ENCODE results near the gene TTC27.

The TTC27 gene

GRCh38 chr2:32750880-32751279 lies 123.0 kb downstream of the TTC27 start:
- TF ChIP-seq CTCF (IDR thresholded peaks at IDR 0.05): no peak

GRCh38 chr2:32752205-32752604 lies 124.4 kb downstream of the TTC27 start:
- TF ChIP-seq CTCF (IDR thresholded peaks at IDR 0.05): no peak

GRCh38 chr2:32752952-32753351 lies 125.1 kb downstream of the TTC27 start:
- TF ChIP-seq CTCF (IDR thresholded peaks at IDR 0.05): no peak

GRCh38 chr2:32755666-32756065 lies 127.8 kb downstream of the TTC27 start:
- TF ChIP-seq CTCF (IDR thresholded peaks at IDR 0.05): no peak

GRCh38 chr2:32756074-32756727 lies 128.4 kb downstream of the TTC27 start:
- no peak for TF ChIP-seq CTCF (IDR thresholded peaks at IDR 0.05)

GRCh38 chr2:32758232-32758631 lies 130.4 kb downstream of the TTC27 start:
- no peak for TF ChIP-seq CTCF (IDR thresholded peaks at IDR 0.05)

GRCh38 chr2:32760628-32761027 lies 132.8 kb downstream of the TTC27 start:
- TF ChIP-seq CTCF (IDR thresholded peaks at IDR 0.05): no peak
